Measurements from ENCODE around the gene LAP3. TPM values are rescaled to one million over a fixed set of nuclear protein-coding genes. Genes with fewer than 3 reads are reported as not detected.

Gene LAP3
- total and polyA plus RNA-seq, 8 donors: 64.1 to 128 (median 71.7) TPM

GRCh38 chr4:17545374-17546140, 31.4 kb upstream of the LAP3 start:
- no peaks in the 10 kb centered on the region for H3K9me3 ChIP-seq
- no peaks in the 10 kb centered on the region for H3K27me3 ChIP-seq
- H3K27ac ChIP-seq: no peak overlapping the region
- peaks cover 0 to 5% of the 10 kb centered on the region in 2 donors for H3K4me1 ChIP-seq
- H3K36me3 ChIP-seq: no peaks in the 10 kb centered on the region
- ATAC-seq: no peak
- no peak overlapping the region for H3K4me3 ChIP-seq
- no peak for DNase-seq
- no peak for TF ChIP-seq CTCF (IDR thresholded peaks at IDR 0.05)
- intact Hi-C loops (cut with DNase I): loop anchor here in 1 of 2 donors (5.0 kb wide), 1 partner anchor 92 kb away; no protein-coding TSS in a partner anchor

DNA sequence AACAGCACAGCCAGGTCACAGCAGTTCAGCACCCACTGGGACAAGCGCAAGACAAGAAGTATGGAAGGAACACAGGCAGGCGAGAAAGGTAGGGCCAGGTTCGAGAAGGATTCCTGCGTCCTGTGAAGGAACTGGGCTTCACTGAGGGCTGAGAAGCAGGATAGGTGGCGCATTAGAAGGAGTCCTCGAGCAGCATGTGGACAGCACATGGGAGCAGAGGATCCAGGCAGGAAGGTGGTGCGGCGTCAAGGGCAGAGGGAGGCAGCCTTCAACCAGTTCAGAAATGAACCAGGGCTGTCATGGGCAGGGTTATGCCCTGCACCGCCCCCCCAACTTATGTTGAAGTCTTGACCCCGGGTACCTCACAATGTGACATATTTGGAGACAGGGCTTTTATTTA, 30.8 kb upstream of the LAP3 start:
- intact Hi-C loops (cut with DNase I): loop anchor here in 1 of 2 donors (5.0 kb wide), 1 partner anchor 91 kb away; no protein-coding TSS in a partner anchor
- H3K4me1 ChIP-seq: peaks cover 0 to 5% of the 10 kb centered on the region in 2 donors
- no peak for DNase-seq
- H3K4me3 ChIP-seq: no peak overlapping the region
- no peak for TF ChIP-seq CTCF (IDR thresholded peaks at IDR 0.05)
- ATAC-seq: no peak
- no peaks in the 10 kb centered on the region for H3K36me3 ChIP-seq
- no peaks in the 10 kb centered on the region for H3K27me3 ChIP-seq
- H3K27ac ChIP-seq: no peak overlapping the region
- H3K9me3 ChIP-seq: no peaks in the 10 kb centered on the region

DNA sequence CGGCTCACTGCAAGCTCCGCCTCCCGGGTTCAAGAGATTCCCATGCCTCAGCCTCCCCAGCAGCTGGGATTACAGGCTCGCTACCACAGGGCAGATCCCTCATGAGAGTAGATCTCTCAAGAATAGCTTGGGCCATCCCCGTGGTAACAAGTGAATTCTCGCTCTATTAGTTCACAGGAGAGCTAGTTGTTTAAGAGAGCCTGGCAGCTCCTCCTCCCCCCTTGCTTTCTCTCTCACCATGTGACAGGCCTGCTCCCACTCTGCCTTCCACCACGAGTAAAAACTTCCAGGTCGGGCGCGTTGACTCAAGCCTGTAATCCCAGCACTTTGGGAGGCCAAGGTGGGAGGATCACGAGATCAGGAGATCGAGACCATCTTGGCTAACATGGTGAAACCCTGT, 30.3 kb upstream of the LAP3 start:
- peaks cover 0 to 5% of the 10 kb centered on the region in 2 donors for H3K4me1 ChIP-seq
- H3K9me3 ChIP-seq: no peaks in the 10 kb centered on the region
- DNase-seq: no peak
- no peak overlapping the region for H3K27ac ChIP-seq
- ATAC-seq: no peak
- no peak overlapping the region for H3K4me3 ChIP-seq
- intact Hi-C loops (cut with DNase I): loop anchor here in 1 of 2 donors (5.0 kb wide), 1 partner anchor 91 kb away; no protein-coding TSS in a partner anchor
- H3K36me3 ChIP-seq: no peaks in the 10 kb centered on the region
- H3K27me3 ChIP-seq: no peaks in the 10 kb centered on the region
- no peak for TF ChIP-seq CTCF (IDR thresholded peaks at IDR 0.05)

DNA sequence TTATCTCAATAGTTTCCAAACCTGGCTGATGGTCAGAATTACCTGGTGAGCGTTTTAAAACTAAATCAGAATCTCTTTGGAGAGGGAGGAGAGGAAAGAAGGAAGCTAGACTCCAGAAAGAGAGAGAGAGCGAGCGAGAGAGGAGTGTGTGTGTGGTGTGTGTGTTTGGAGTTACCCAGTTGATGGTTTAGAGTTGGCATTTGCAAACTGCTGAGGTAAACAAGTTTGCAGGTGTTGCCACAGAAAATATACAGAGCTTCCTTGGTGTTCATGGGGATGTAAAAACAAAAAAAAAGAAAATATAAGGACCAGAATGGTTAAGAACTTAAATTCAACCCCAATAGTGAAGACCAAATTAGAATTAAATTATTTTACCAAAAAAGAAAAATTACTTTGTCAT, 26.4 kb upstream of the LAP3 start:
- intact Hi-C loops (cut with DNase I): no loop called here
- no peak for TF ChIP-seq CTCF (IDR thresholded peaks at IDR 0.05)

DNA sequence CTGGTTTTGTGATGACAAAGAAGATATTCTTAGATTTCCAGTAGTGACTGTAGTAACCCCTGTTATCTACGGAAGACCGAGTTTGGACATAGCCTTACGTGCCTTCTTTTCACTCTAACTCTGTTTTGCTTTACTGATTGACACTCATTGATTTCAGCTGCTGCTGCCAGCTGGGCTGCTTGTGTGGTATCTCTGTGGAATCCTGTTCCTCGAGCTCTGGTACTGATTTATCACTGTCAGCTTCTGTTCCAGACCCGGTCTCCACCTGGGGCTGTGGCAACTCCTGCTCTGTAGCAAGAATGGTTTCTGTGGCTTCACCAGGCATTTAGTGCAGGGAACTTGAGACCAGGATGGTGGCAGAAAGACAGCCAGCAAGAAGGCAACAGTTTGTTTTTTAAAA, 24.6 kb upstream of the LAP3 start:
- intact Hi-C loops (cut with DNase I): no loop called here
- TF ChIP-seq CTCF (IDR thresholded peaks at IDR 0.05): no peak
- H3K27me3 ChIP-seq: no peaks in the 10 kb centered on the region
- H3K4me1 ChIP-seq: no peaks in the 10 kb centered on the region
- no peaks in the 10 kb centered on the region for H3K36me3 ChIP-seq
- DNase-seq (no peak), ATAC-seq (no peak)
- H3K9me3 ChIP-seq: no peaks in the 10 kb centered on the region
- no peak overlapping the region for H3K4me3 ChIP-seq
- H3K27ac ChIP-seq: no peak overlapping the region

More for the DNA sequence above, 26.4 kb upstream of the LAP3 start:
- DNase-seq: no peak
- Histone ChIP-seq H3K36me3 (no peaks in the 10 kb centered on the region), H3K4me3 (no peak overlapping the region), H3K4me1 (no peaks in the 10 kb centered on the region), H3K9me3 (no peaks in the 10 kb centered on the region), H3K27me3 (no peaks in the 10 kb centered on the region), H3K27ac (no peak overlapping the region)
- no peak for ATAC-seq
